Measurements from ENCODE around the gene SBNO2.
A peak's percentile ranks its signal among the peaks of the same experiment; 100 is the strongest.

Gene SBNO2

GRCh38 chr19:1154731-1155351 is 19.2 kb downstream of the SBNO2 start:
- DNase-seq (ENCODE audit: low read depth), result peak; percentile 94

- no peak for DNase-seq (ENCODE audit: low read depth)
Observed at GRCh38 chr19:1153891-1154730, 20.0 kb downstream of the SBNO2 start.

- DNase-seq (ENCODE audit: low read depth), result no peak
Observed at GRCh38 chr19:1151917-1152587, 22.0 kb downstream of the SBNO2 start.

- no peak for DNase-seq (ENCODE audit: low read depth)
Observed at GRCh38 chr19:1151037-1151724, 22.9 kb downstream of the SBNO2 start.

- no peak for DNase-seq (ENCODE audit: low read depth)
Observed at GRCh38 chr19:1150333-1151036, 23.6 kb downstream of the SBNO2 start.

- no peak for DNase-seq (ENCODE audit: low read depth)
Observed at GRCh38 chr19:1149259-1150045, 24.6 kb downstream of the SBNO2 start.

- no peak for DNase-seq (ENCODE audit: low read depth)
Observed at GRCh38 chr19:1147934-1148549, 26.0 kb downstream of the SBNO2 start.

GRCh38 chr19:1146858-1147780 is 26.9 kb downstream of the SBNO2 start:
- no peak for DNase-seq (ENCODE audit: low read depth)

- DNase-seq (ENCODE audit: low read depth), result no peak
Observed at GRCh38 chr19:1146412-1146699, 27.7 kb downstream of the SBNO2 start.

GRCh38 chr19:1145635-1146411 is 28.2 kb downstream of the SBNO2 start:
- DNase-seq (ENCODE audit: low read depth), result no peak

- no peak for DNase-seq (ENCODE audit: low read depth)
Observed at GRCh38 chr19:1144741-1145140, 29.3 kb downstream of the SBNO2 start.

- DNase-seq (ENCODE audit: low read depth), result no peak
Observed at GRCh38 chr19:1143828-1144399, 30.2 kb downstream of the SBNO2 start.

GRCh38 chr19:1141944-1142343 is 32.1 kb downstream of the SBNO2 start:
- DNase-seq (ENCODE audit: low read depth), result no peak

GRCh38 chr19:1140272-1141027 is 33.6 kb downstream of the SBNO2 start:
- DNase-seq (ENCODE audit: low read depth), result no peak

- DNase-seq (ENCODE audit: low read depth), result no peak
Observed at GRCh38 chr19:1139126-1139525, 34.9 kb downstream of the SBNO2 start.

- no peak for DNase-seq (ENCODE audit: low read depth)
Observed at GRCh38 chr19:1138121-1138520, 35.9 kb downstream of the SBNO2 start.

GRCh38 chr19:1136621-1137317 is 37.3 kb downstream of the SBNO2 start:
- no peak for DNase-seq (ENCODE audit: low read depth)

All from iris pigment epithelial cell (primary cell).